Lung (tissue), 12 donors: ENCODE measurements around the gene ROCK1. TPM values are rescaled to one million over a fixed set of nuclear protein-coding genes. Genes with fewer than 3 reads are reported as not detected.

ENCODE experiments used
- ATAC-seq: fragments of 200-7000 bp; cut with Tn5 transposase; one replicate; pipeline ENCODE4 v1.9.1; 2020; ENCODE audit warnings: moderate number of reproducible peaks; ENCODE audit not compliant: insufficient read depth, low FRiP score
- DNase-seq, 3 donors: peaks; one replicate each; pipeline ENCODE4 v3.0.0-alpha.2; 2013 to 2017
- H3K27ac ChIP-seq, 2 donors: one replicate each; pipeline ENCODE4 v1.5.1; 2013; ENCODE audit warnings: mild to moderate bottlenecking in 2 of 2, moderate library complexity in 2 of 2, control low read depth in 1 of 2, inconsistent platforms in 1 of 2, low read depth in 1 of 2, low read length in 1 of 2
- H3K27me3 ChIP-seq, 3 donors: one replicate each; pipeline ENCODE4 v1.5.1; 2013; ENCODE audit warnings: low read length in 2 of 3; ENCODE audit not compliant: control insufficient read depth in 3 of 3, insufficient read depth in 3 of 3
- H3K36me3 ChIP-seq, 4 donors: one replicate each; pipeline ENCODE4 v1.5.1; 2013; ENCODE audit warnings: low read length in 4 of 4, mild to moderate bottlenecking in 1 of 4, moderate library complexity in 1 of 4; ENCODE audit not compliant: control insufficient read depth in 4 of 4, insufficient read depth in 4 of 4
- H3K4me1 ChIP-seq, 5 donors: one replicate each; pipeline ENCODE4 v1.5.1; 2013; ENCODE audit warnings: low read length in 5 of 5, mild to moderate bottlenecking in 2 of 5, moderate library complexity in 1 of 5; ENCODE audit not compliant: control insufficient read depth in 5 of 5, insufficient read depth in 5 of 5
- H3K4me3 ChIP-seq: one replicate; pipeline ENCODE4 v1.5.1; 2013; ENCODE audit warnings: mild to moderate bottlenecking, control low read depth, moderate library complexity
- H3K9ac ChIP-seq, 2 donors: one replicate each; pipeline ENCODE4 v1.5.1; 2013; ENCODE audit warnings: low read length in 2 of 2, control low read depth in 1 of 2; ENCODE audit not compliant: insufficient read depth in 1 of 2
- H3K9me3 ChIP-seq, 4 donors: one replicate each; pipeline ENCODE4 v1.5.1; 2013; ENCODE audit warnings: low read length in 3 of 4, mild to moderate bottlenecking in 1 of 4, moderate library complexity in 1 of 4; ENCODE audit not compliant: control insufficient read depth in 4 of 4, insufficient read depth in 3 of 4
- CTCF ChIP-seq: IDR thresholded peaks from 2 replicates; pipeline ENCODE4 v1.5.1; 2012; ENCODE audit warnings: mild to moderate bottlenecking; ENCODE audit errors: control extremely low read depth, extremely low read depth
- WGBS, 2 donors: extraction: QIAGEN DNeasy Blood & Tissue Kit; methylation state at CpG; one replicate each; pipeline ENCODE4 v1.1.7; 2013; 5-methylcytosine and 5-hydroxymethylcytosine counted together
- polyA plus RNA-seq, 2 donors: library from polyadenylated mRNA; stranded (reverse); fragments of 200-250 nt; gene quantifications; one replicate each; pipeline ENCODE4 v1.2.1, GENCODE V29; 2013
- total RNA-seq, 2 donors: library from RNA; depleted of rRNA in 1 of 2; stranded (reverse); fragments of >200 nt in 1 of 2; gene quantifications; one replicate each; pipeline ENCODE4 v1.2.1, GENCODE V29; 2014 to 2021
- donor health status: control.
- donor health status: control.
- donor health status: Bipolar disorder and iron deficiency.
- donor health status: healthy.
- donor health status: DM: yes; HTN: yes; CAD: no.

Gene ROCK1
- total and polyA plus RNA-seq, 4 donors: 13.4 to 115 (median 35.9) TPM

DNA sequence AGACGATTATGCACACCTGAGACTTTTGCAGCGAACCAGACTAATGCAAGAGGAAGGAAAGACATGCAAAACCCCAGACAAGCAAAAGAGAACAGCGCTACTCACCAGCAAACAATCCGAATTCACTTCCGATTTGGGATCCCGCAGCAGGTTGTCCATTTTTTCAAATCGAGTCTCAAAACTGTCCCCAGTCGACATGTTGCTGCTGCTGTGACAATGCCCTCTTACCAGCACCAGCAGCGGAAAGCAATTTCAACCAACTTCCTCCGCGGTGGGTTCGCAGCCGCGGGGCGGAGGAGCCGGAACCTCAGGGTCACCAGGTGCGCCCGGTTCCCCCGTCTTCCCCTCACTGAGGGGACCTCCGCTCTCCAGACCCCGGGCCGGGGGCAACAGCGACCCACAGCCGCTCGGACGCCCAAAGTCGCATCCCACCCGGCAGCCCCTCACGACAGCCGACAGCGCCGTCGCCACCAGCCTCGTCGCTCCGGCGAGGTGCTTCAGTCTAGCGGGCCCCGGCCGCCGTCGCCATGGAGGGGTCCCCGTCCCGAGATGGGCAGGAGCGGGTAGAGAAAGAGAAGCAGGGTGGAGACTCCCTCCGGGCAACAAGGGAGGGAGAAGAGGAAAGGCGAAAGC lies 784 bp downstream of the ROCK1 start:
- peak overlapping the region; percentile 95 to 100 for H3K27ac ChIP-seq
- TF ChIP-seq CTCF: no peak
- no peaks in the 10 kb centered on the region for H3K27me3 ChIP-seq
- H3K9me3 ChIP-seq: no peaks in the 10 kb centered on the region
- H3K4me3 ChIP-seq: peak overlapping the region; percentile 93
- peaks cover 5 to 27% (median 7%) of the 10 kb centered on the region in 5 donors for H3K4me1 ChIP-seq
- peak overlapping the region; percentile 92 to 96 for H3K9ac ChIP-seq
- peak; percentile 38 to 62 (median 57) for DNase-seq
- no peak for ATAC-seq
- WGBS, 2 donors: 0% methylated on average over 43 to 47 of the region's 47 CpGs
- H3K36me3 ChIP-seq: peaks cover 0 to 6% (median 0%) of the 10 kb centered on the region in 4 donors

DNA sequence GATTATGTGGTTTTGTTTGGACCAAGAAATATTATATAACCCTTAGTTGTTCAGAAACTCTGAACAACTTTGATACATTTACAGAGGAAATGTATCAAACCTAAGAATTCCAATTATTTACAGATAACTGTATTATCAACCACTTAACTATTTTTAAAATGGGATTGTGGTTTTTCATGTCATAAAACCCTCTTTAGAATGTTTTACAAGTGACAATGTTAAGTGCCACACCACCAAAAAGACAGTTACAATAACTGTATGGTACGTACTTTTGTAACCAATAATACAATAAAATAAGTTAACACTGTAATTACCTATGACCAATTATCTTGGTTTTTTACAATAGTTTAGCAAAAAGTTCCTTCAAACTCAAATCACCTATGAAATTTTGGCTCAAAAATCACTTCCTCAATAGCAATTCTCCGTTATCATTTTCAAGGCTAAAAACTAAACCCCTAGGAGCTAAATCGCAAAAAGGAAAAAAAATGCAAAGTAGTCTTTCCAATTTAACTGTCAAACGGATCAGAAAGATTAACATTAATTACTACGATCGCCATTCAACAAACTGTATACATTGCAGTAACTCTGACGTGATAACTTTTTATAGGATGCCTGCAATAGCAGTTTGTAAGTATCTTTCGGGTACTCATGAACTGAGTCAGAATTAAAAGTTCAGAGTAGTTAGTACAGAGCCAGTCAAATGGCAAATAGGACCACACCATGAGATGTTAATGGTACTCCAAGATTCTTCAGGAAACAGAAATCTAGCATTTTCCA lies 1.5 kb downstream of the ROCK1 start:
- H3K9ac ChIP-seq: peak overlapping the region; percentile 92 to 96
- ATAC-seq: no peak
- H3K9me3 ChIP-seq: no peaks in the 10 kb centered on the region
- DNase-seq: no peak
- H3K36me3 ChIP-seq: peaks cover 0 to 6% (median 0%) of the 10 kb centered on the region in 4 donors
- no peak for TF ChIP-seq CTCF
- peaks cover 5 to 27% (median 7%) of the 10 kb centered on the region in 5 donors for H3K4me1 ChIP-seq
- peak overlapping the region; percentile 93 for H3K4me3 ChIP-seq
- WGBS, 2 donors: 0% methylated on average over 8 of the region's 8 CpGs
- H3K27me3 ChIP-seq: no peaks in the 10 kb centered on the region
- peak overlapping the region in 1 of 2 donors; percentile 95 for H3K27ac ChIP-seq

- H3K4me3 ChIP-seq: no peak overlapping the region
Measured at GRCh38 chr18:21105936-21106335, 5.7 kb downstream of the ROCK1 start.

More at GRCh38 chr18:21105936-21106335, 5.7 kb downstream of the ROCK1 start:
- ATAC-seq (no peak), DNase-seq (no peak)
- no peak overlapping the region for H3K9ac ChIP-seq
- H3K27ac ChIP-seq: no peak overlapping the region
- 63 to 75% methylated on average over 3 of the region's 3 CpGs for WGBS, 2 donors
- peaks cover 0 to under 1% (median 0%) of the 10 kb centered on the region in 4 donors for H3K36me3 ChIP-seq
- H3K4me1 ChIP-seq: peaks cover 5 to 37% (median 7%) of the 10 kb centered on the region in 5 donors
- TF ChIP-seq CTCF: no peak
- H3K9me3 ChIP-seq: no peaks in the 10 kb centered on the region
- H3K27me3 ChIP-seq: no peaks in the 10 kb centered on the region
